Neutrophil (primary cell): Measurements from ENCODE around the gene CHFR.
"Not testable (repeated sequence)": the region's sequence is repeated elsewhere in the genome, so short reads cannot be mapped to it uniquely, and the experiment has no call there.

Experiments
- H3K27ac ChIP-seq: fragments of 200-600 bp; sonication (generic); 2 replicates; pipeline ENCODE4 v1.5.1; 2016; ENCODE audit warnings: mild to moderate bottlenecking, moderate library complexity
- H3K27me3 ChIP-seq: fragments of 200-600 bp; sonication (generic); 2 replicates; pipeline ENCODE4 v1.6.0; 2016; ENCODE audit warnings: mild to moderate bottlenecking
- H3K36me3 ChIP-seq: fragments of 200-600 bp; sonication (generic); 2 replicates; pipeline ENCODE4 v1.5.1; 2017
- H3K4me1 ChIP-seq, 2 experiments: fragments of 200-600 bp in 1 of 2; sonication (generic) in 1 of 2; 1 replicate in 1 of 2; 2 replicates in 1 of 2; pipeline versions ENCODE4 v1.5.1 to v1.6.1; 2013 to 2016; ENCODE audit warnings: low read depth in 1 of 2, low read length in 1 of 2, mild to moderate bottlenecking in 1 of 2, moderate library complexity in 1 of 2; ENCODE audit not compliant: control insufficient read depth in 1 of 2, insufficient read depth in 1 of 2
- H3K4me3 ChIP-seq, 2 experiments: fragments of 200-600 bp in 1 of 2; sonication (generic) in 1 of 2; 1 replicate in 1 of 2; 2 replicates in 1 of 2; pipeline ENCODE4 v1.5.1; 2013 to 2016; ENCODE audit warnings: low read depth in 1 of 2, low read length in 1 of 2, mild to moderate bottlenecking in 1 of 2, moderate library complexity in 1 of 2
- H3K9me3 ChIP-seq: fragments of 200-600 bp; sonication (generic); 2 replicates; pipeline ENCODE4 v1.5.1; 2016
- CTCF ChIP-seq: fragments of 200-600 bp; sonication (generic); IDR thresholded peaks from 2 replicates; pipeline ENCODE4 v1.5.1; 2016; ENCODE audit warnings: antibody characterized with exemption

CHFR gene

GRCh38 chr12:132856581-132856980 is 30.8 kb downstream of the CHFR start:
- H3K36me3 ChIP-seq, result peaks cover 100% of the 10 kb centered on the region
- H3K27ac ChIP-seq, result no peak overlapping the region
- no peak for TF ChIP-seq CTCF

GRCh38 chr12:132855211-132855610 is 32.2 kb downstream of the CHFR start:
- H3K9me3 ChIP-seq, H3K27ac ChIP-seq, H3K4me3 ChIP-seq, H3K4me1 ChIP-seq, H3K27me3 ChIP-seq: not testable (repeated sequence)
- peaks cover 100% of the 10 kb centered on the region for H3K36me3 ChIP-seq

More at GRCh38 chr12:132856581-132856980, 30.8 kb downstream of the CHFR start:
- no peak overlapping the region for H3K4me3 ChIP-seq
- no peaks in the 10 kb centered on the region for H3K27me3 ChIP-seq
- no peaks in the 10 kb centered on the region for H3K4me1 ChIP-seq
- H3K9me3 ChIP-seq, result no peaks in the 10 kb centered on the region

GRCh38 chr12:132853285-132854092 is 33.9 kb downstream of the CHFR start:
- Histone ChIP-seq H3K27me3 (no peaks in the 10 kb centered on the region), H3K4me1 (no peaks in the 10 kb centered on the region), H3K27ac (no peak overlapping the region), H3K4me3 (no peak overlapping the region), H3K9me3 (no peaks in the 10 kb centered on the region), H3K36me3 (peaks cover 100% of the 10 kb centered on the region)
- TF ChIP-seq CTCF, result no peak

- Histone ChIP-seq H3K27me3 (no peaks in the 10 kb centered on the region), H3K36me3 (peaks cover 100% of the 10 kb centered on the region), H3K4me3 (no peak overlapping the region), H3K27ac (no peak overlapping the region), H3K9me3 (no peaks in the 10 kb centered on the region), H3K4me1 (no peaks in the 10 kb centered on the region)
- no peak for TF ChIP-seq CTCF
Measured at GRCh38 chr12:132852496-132852895, 34.9 kb downstream of the CHFR start.

- Histone ChIP-seq H3K9me3 (no peaks in the 10 kb centered on the region), H3K36me3 (peaks cover 100% of the 10 kb centered on the region), H3K4me3 (no peak overlapping the region), H3K27me3 (no peaks in the 10 kb centered on the region), H3K4me1 (no peaks in the 10 kb centered on the region), H3K27ac (no peak overlapping the region)
- no peak for TF ChIP-seq CTCF
Measured at GRCh38 chr12:132851465-132851864, 35.9 kb downstream of the CHFR start.

GRCh38 chr12:132850291-132850690 is 37.1 kb downstream of the CHFR start:
- H3K4me3 ChIP-seq, result no peak overlapping the region
- no peaks in the 10 kb centered on the region for H3K27me3 ChIP-seq
- H3K27ac ChIP-seq, result no peak overlapping the region
- peaks cover 98% of the 10 kb centered on the region for H3K36me3 ChIP-seq
- no peak for TF ChIP-seq CTCF
- no peaks in the 10 kb centered on the region for H3K9me3 ChIP-seq
- no peaks in the 10 kb centered on the region for H3K4me1 ChIP-seq
